Activated naive CD4-positive, alpha-beta T cell treated with anti-CD3 and anti-CD28 coated beads, Interleukin-2, amount 50 U/mL, for 72 hours (primary cell): ENCODE results near the gene ABI3. TPM values are rescaled to one million over a fixed set of nuclear protein-coding genes. Genes with fewer than 3 reads are reported as not detected.
"Not testable (repeated sequence)": the region's sequence is repeated elsewhere in the genome, so short reads cannot be mapped to it uniquely, and the experiment has no call there.

Experiments
- ATAC-seq, 2 donors: fragments of 150-1000 bp; cut with Tn5 transposase; 2 replicates each; pipeline ENCODE4 v1.10.0; 2021; ENCODE audit warnings: mild to moderate bottlenecking in 2 of 2, moderate library complexity in 2 of 2
- DNase-seq, 2 donors: peaks; one replicate each; pipeline ENCODE4 v3.0.0; 2021 to 2022; ENCODE audit warnings: low spot score in 2 of 2
- H3K27ac Mint-ChIP-seq, 2 donors: one replicate each; pipeline ENCODE4 v1.8.0; 2022; ENCODE audit warnings: mild to moderate bottlenecking in 2 of 2, mixed read lengths in 2 of 2
- H3K36me3 Mint-ChIP-seq, 2 donors: one replicate each; pipeline ENCODE4 v1.8.0; 2022; ENCODE audit warnings: mixed read lengths in 2 of 2
- H3K9me3 Mint-ChIP-seq, 2 donors: one replicate each; pipeline ENCODE4 v1.8.0; 2022; ENCODE audit warnings: mixed read lengths in 2 of 2
- total RNA-seq, 2 donors: library from RNA; stranded (reverse); gene quantifications; one replicate each; pipeline ENCODE4 v1.2.3, GENCODE V29; 2022

The ABI3 gene
- total RNA-seq, 2 donors from 2014 or later: 35.3 to 41.5 TPM

DNA sequence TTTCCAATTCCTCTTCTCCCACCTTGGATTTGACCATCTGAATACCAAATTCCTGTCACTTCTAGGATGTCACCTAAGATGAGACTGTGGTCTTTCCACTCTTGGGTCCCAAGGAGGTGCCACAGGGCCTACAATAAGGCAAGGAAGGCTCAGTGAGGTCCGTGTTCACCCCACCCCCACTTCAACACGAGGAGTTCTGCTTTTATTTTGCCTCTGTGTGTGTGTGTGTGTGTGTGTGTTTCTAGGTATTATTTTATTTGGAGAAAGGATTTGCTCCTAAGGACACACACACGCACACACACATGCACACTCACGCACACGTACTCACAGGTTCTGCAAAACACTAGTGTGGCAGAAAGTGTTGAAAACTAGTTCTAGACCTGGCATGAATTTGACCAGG, 44.6 kb downstream of the ABI3 start:
- Mint-ChIP-seq H3K27ac (no peak overlapping the region), H3K9me3 (no peaks in the 10 kb centered on the region)
- ATAC-seq: no peak

DNA sequence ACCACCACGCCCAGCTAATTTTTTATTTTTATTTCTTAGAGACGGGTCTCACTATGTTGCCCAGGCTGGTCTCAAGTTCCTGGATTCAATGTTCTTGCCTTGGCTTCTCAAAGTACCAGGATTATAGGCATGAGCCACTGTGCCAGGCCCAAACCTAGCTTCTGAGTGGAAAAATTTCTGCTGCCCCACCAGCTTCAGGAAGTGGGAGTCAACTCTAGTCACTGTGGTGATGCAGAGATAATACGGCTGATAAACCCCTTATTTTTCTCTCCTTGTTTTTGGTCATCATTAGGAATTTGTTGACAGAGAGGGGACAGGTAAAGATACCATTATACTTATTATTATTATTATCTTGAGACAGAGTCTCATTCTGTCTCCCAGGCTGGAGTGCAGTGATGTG, 47.9 kb downstream of the ABI3 start:
- no peak for ATAC-seq
- DNase-seq: no peak
- Mint-ChIP-seq H3K27ac (no peak overlapping the region), H3K9me3 (no peaks in the 10 kb centered on the region), H3K36me3 (no peaks in the 10 kb centered on the region)

More for the DNA sequence above, 44.6 kb downstream of the ABI3 start:
- DNase-seq: no peak
- H3K36me3 Mint-ChIP-seq: no peaks in the 10 kb centered on the region

DNA sequence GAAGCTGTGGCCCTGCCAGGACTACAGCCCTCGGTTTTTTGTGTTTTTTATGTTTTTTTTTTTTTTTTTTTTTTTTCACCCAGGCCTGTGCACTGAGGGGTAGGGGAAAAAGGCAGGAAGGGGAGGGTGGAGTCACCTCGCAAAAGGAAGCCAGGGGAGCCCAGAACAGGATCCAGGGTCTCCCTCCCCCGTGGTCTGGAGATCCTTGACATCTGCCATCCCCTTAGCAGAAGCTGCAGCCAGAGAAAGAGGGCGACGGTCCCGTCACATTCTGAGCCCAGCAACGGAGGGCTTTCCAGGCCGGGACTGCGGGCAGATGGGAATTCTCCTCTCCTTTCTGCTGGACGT, 49.1 kb downstream of the ABI3 start:
- no peak for DNase-seq
- Mint-ChIP-seq H3K36me3 (no peaks in the 10 kb centered on the region), H3K9me3 (no peaks in the 10 kb centered on the region), H3K27ac (peak overlapping the region in 1 of 2 donors; percentile 78)
- no peak for ATAC-seq

DNA sequence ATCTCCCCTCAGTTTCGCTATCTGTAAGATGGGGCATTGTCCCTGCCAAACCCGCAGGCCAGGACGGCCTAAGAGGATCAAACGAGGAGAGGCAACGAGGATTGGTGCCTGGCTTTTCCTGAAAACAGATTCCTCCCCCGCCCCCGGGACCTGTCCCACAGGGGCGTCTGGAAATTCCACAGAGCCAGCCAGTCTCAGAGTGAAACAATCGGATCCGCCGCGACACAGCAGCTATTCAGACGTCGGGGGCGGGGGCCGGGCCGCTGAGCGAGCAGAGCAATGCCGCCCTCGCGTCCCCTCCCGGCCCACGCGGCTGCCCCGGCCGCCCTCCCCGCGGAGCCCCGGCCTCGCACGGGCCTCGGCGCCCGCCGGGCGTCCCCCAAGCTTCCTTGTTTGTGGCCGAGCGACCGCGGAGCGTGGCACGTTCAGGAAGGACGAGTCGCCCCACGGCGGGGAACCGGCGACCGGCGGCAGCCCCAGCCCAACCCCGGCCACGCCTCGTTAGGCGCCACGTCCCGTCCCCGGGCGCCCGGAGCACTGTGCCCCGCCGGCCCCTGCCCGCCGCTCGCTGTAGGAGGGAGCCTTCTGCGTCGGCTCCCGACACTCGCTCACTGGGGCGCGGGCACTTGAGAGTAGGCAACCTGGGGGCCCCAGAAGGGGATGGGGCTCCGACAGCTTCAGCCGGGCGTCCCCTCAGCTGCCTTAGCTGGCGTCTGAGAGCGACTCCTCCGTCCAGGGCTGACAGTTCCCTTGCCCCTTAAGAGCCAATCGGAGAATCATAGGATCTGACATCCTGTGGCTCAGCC, 49.7 kb downstream of the ABI3 start:
- H3K27ac Mint-ChIP-seq: peak overlapping the region; percentile 22 to 78
- no peaks in the 10 kb centered on the region for H3K36me3 Mint-ChIP-seq
- no peaks in the 10 kb centered on the region for H3K9me3 Mint-ChIP-seq
- ATAC-seq: peak; percentile 87 to 95
- DNase-seq: peak; percentile 52 to 73

DNA sequence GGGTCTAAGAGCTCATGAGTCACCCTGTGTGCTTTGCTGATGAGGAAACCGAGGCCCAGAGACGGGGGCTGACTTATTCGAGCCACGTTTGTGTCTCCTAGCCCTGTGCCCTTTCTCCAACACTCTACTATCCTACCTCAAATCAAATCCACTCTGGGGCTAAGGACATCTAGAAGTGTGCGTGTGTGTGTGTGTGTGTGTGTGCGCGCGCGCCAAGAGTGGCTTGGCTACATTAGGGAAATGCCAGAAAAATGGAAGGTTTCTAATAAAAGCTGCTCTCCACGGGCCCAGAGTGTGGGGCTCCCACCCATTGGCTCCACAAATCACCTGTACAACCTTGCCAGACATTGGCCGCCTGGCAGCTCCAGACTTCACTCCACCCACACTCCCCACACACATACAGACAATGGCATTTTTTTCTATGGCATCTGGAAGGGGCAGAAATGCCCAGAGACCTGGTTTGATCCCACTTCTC, 50.3 kb downstream of the ABI3 start:
- ATAC-seq: no peak

DNA sequence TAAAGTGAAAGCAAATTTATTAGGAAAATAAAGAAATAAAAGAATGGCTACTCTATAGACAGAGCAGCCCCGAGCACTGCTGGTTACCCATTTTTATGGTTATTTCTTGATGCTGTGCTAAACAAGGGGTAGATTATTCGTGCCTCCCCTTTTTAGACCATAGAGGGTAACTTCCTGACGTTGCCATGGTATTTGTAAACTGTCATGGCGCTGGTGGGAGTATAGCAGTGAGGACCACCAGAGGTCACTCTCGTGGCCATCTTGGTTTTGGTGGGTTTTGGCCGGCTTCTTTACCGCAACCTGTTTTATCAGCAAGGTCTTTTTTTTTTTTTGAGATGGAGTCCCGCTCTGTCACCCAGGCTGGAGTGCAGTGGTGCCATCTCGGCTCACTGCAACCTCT, 51.0 kb downstream of the ABI3 start:
- H3K36me3 Mint-ChIP-seq, DNase-seq, H3K9me3 Mint-ChIP-seq: not testable (repeated sequence)

More for the DNA sequence above, 50.3 kb downstream of the ABI3 start:
- Mint-ChIP-seq H3K27ac (peak overlapping the region; percentile 22 to 78), H3K36me3 (no peaks in the 10 kb centered on the region), H3K9me3 (no peaks in the 10 kb centered on the region)
- no peak for DNase-seq

DNA sequence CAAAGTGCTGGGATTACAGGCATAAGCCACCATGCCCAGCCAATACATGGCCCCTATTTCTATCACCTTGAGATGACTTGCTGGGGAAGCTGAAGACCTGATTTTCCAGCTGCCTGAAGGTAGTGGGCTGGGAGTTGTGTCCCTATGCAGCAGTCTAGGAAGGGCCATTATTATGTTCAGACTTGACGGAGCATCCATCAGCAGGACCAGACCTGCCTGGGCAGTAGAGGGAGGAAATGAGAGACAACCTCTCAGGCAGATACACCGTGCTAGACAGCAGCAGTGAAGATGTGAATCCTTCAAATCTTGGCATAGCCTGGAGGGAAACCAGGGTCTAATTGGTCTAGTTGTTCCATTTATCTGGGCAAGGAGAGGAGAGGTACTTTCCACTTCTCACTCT, 55.7 kb downstream of the ABI3 start:
- Mint-ChIP-seq H3K27ac (no peak overlapping the region), H3K9me3 (no peaks in the 10 kb centered on the region), H3K36me3 (no peaks in the 10 kb centered on the region)
- DNase-seq (no peak), ATAC-seq (no peak)

More for the DNA sequence above, 51.0 kb downstream of the ABI3 start:
- not testable (repeated sequence) for ATAC-seq, H3K27ac Mint-ChIP-seq

DNA sequence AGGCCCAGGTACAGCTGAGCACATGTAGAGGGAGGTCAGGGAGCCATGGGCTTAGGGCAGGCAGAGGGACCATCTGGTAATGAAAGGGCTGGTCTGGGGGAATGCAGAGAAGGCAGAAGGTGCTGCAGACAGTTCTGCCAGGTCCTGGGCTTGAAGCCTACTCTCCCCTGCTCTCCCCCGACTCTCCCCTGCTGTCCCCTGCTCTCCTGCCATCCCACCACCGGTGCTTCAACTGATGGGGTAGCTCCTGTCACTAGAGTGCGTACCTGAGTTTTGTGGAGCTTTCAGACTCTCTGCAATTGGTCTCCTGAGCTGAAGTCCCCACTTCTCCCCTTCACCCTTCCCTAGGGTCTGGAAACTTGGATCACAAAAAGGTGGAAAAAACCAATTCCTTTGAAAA, 57.4 kb downstream of the ABI3 start:
- Mint-ChIP-seq H3K9me3 (no peaks in the 10 kb centered on the region), H3K27ac (no peak overlapping the region), H3K36me3 (no peaks in the 10 kb centered on the region)
- DNase-seq (no peak), ATAC-seq (no peak)

DNA sequence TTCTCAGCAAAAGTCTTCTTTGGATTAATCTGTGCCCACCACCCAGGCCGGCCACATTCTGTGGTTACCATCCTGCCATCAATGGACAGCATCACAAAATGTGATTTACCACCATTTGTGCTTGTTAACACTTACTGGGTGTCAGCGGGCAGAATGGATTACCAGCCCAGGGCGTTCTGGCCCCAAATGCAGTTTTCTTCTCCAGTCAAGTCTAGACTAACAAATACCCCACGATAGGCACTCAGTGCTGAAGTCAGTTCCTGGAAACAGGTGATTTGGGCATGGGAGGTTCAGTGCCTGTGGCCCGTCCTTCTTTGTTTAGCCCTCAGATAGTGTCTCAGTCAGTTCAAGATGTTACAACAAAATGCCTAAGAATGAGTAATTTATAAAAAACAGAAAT, 58.8 kb downstream of the ABI3 start:
- Mint-ChIP-seq H3K9me3 (no peaks in the 10 kb centered on the region), H3K27ac (no peak overlapping the region), H3K36me3 (no peaks in the 10 kb centered on the region)
- ATAC-seq (no peak), DNase-seq (no peak)

Other genes with a start within 250 kb of the ABI3 start
- gene GIP, start 242.1 kb upstream of the ABI3 start, total RNA-seq: not detected
- gene IGF2BP1, start 213.3 kb upstream of the ABI3 start, total RNA-seq: under 1 TPM in 1 of 2 donors, not detected in 1; 0.49 TPM
- gene B4GALNT2, start 77.9 kb upstream of the ABI3 start, total RNA-seq: under 1 TPM in 1 of 2 donors, not detected in 1; 0.02 TPM
- 10 to 100 TPM; 37.5 to 40.2 TPM for gene GNGT2, start 133 bp upstream of the ABI3 start, total RNA-seq
- not detected for gene PHOSPHO1, start 20.1 kb downstream of the ABI3 start, total RNA-seq
- gene ZNF652, start 151.5 kb downstream of the ABI3 start, total RNA-seq: 1 to 10 TPM; 5.8 to 6.3 TPM
- 100 to 1,000 TPM; 134 to 301 TPM for gene PHB1, start 204.2 kb downstream of the ABI3 start, total RNA-seq